WTC11 (cell line): ENCODE data around the gene L3HYPDH. TPM values are rescaled to one million over a fixed set of nuclear protein-coding genes. Genes with fewer than 3 reads are reported as not detected.

Source experiments
- CREB1 ChIP-seq: sonication (generic); formaldehyde crosslinking; IDR thresholded peaks from 2 replicates; pipeline ENCODE4 v1.8.0; 2023; ENCODE audit warnings: mild to moderate bottlenecking, missing genetic modification reagents
- E2F1 ChIP-seq: sonication (generic); formaldehyde crosslinking; IDR thresholded peaks from 2 replicates; pipeline ENCODE4 v1.8.0; 2022; ENCODE audit warnings: mild to moderate bottlenecking, missing genetic modification reagents
- ETV6 ChIP-seq: sonication (generic); formaldehyde crosslinking; IDR thresholded peaks from 2 replicates; pipeline ENCODE4 v1.8.1; 2022; ENCODE audit warnings: mild to moderate bottlenecking, missing genetic modification reagents
- FOXK1 ChIP-seq: sonication (generic); formaldehyde crosslinking; IDR thresholded peaks from 2 replicates; pipeline ENCODE4 v1.8.0; 2022; ENCODE audit warnings: mild to moderate bottlenecking, moderate library complexity, missing genetic modification reagents
- FOXP1 ChIP-seq: sonication (generic); formaldehyde crosslinking; IDR thresholded peaks from 2 replicates; pipeline ENCODE4 v1.8.0; 2022; ENCODE audit warnings: missing genetic modification reagents, mild to moderate bottlenecking, moderate library complexity, borderline replicate concordance
- HMGA2 ChIP-seq: fragments of 250-450 bp; sonication (Bioruptor Pico); IDR thresholded peaks from 2 replicates; pipeline ENCODE4 v1.4.0; 2021; ENCODE audit warnings: mild to moderate bottlenecking, moderate library complexity
- IRF2 ChIP-seq: sonication (generic); formaldehyde crosslinking; IDR thresholded peaks from 2 replicates; pipeline ENCODE4 v1.8.0; 2022; ENCODE audit warnings: low read depth, missing genetic modification reagents, borderline replicate concordance
- MYBL2 ChIP-seq: sonication (generic); formaldehyde crosslinking; IDR thresholded peaks from 2 replicates; pipeline ENCODE4 v1.8.1; 2023; ENCODE audit warnings: mild to moderate bottlenecking, moderate library complexity, missing genetic modification reagents
- NFATC4 ChIP-seq: fragments of 250-450 bp; sonication (Bioruptor Pico); IDR thresholded peaks from 2 replicates; pipeline ENCODE4 v1.9.0; 2021; ENCODE audit warnings: mild to moderate bottlenecking
- NFYB ChIP-seq: sonication (generic); formaldehyde crosslinking; conservative IDR thresholded peaks from 2 replicates; pipeline ENCODE4 v1.8.0; 2022; ENCODE audit warnings: low read depth, missing genetic modification reagents
- NR1H2 ChIP-seq: sonication (generic); formaldehyde crosslinking; IDR thresholded peaks from 2 replicates; pipeline ENCODE4 v1.9.0; 2021; ENCODE audit warnings: mild to moderate bottlenecking, moderate library complexity, missing genetic modification reagents
- NR2C2 ChIP-seq: sonication (generic); formaldehyde crosslinking; IDR thresholded peaks from 2 replicates; pipeline ENCODE4 v1.8.0; 2022; ENCODE audit warnings: mild to moderate bottlenecking, missing genetic modification reagents
- NR3C1 ChIP-seq: sonication (generic); formaldehyde crosslinking; conservative IDR thresholded peaks from 2 replicates; pipeline ENCODE4 v1.8.1; 2023; ENCODE audit warnings: low read depth, mild to moderate bottlenecking, missing genetic modification reagents
- RORB ChIP-seq: fragments of 250-450 bp; sonication (Bioruptor Pico); IDR thresholded peaks from 2 replicates; pipeline ENCODE4 v1.9.0; 2021; ENCODE audit warnings: mild to moderate bottlenecking
- SMAD3 ChIP-seq: sonication (generic); formaldehyde crosslinking; IDR thresholded peaks from 2 replicates; pipeline ENCODE4 v1.8.0; 2022; ENCODE audit warnings: missing genetic modification reagents, mild to moderate bottlenecking, borderline replicate concordance
- SOX15 ChIP-seq: fragments of 250-450 bp; sonication (Bioruptor Pico); IDR thresholded peaks from 2 replicates; pipeline ENCODE4 v1.9.0; 2021; ENCODE audit warnings: mild to moderate bottlenecking
- SP1 ChIP-seq: sonication (generic); formaldehyde crosslinking; conservative IDR thresholded peaks from 2 replicates; pipeline ENCODE4 v1.8.1; 2022; ENCODE audit warnings: missing genetic modification reagents
- TEAD1 ChIP-seq: sonication (generic); formaldehyde crosslinking; IDR thresholded peaks from 2 replicates; pipeline ENCODE4 v1.8.0; 2022; ENCODE audit warnings: mild to moderate bottlenecking, missing genetic modification reagents
- TP53 ChIP-seq: sonication (generic); formaldehyde crosslinking; IDR thresholded peaks from 2 replicates; pipeline ENCODE4 v1.8.1; 2023; ENCODE audit warnings: mild to moderate bottlenecking, missing genetic modification reagents
- ZBTB21 ChIP-seq: sonication (generic); formaldehyde crosslinking; IDR thresholded peaks from 2 replicates; pipeline ENCODE4 v1.8.1; 2023; ENCODE audit warnings: mild to moderate bottlenecking, missing genetic modification reagents, borderline replicate concordance
- ZNF121 ChIP-seq: sonication (generic); formaldehyde crosslinking; IDR thresholded peaks from 2 replicates; pipeline ENCODE4 v1.8.0; 2023; ENCODE audit warnings: missing genetic modification reagents
- ZNF396 ChIP-seq: fragments of 250-450 bp; sonication (Bioruptor Pico); IDR thresholded peaks from 2 replicates; pipeline ENCODE4 v1.8.0; 2021; ENCODE audit warnings: mild to moderate bottlenecking, moderate library complexity, borderline replicate concordance
- ZNF671 ChIP-seq: fragments of 250-450 bp; sonication (Bioruptor Pico); IDR thresholded peaks from 2 replicates; pipeline ENCODE4 v1.8.0; 2021; ENCODE audit warnings: mild to moderate bottlenecking
- total RNA-seq: library from RNA; stranded (reverse); gene quantifications from 3 replicates; pipeline ENCODE4 v1.2.3, GENCODE V29; 2021
- TF ChIP-seq, protein P1 (sequence below): sonication (generic); formaldehyde crosslinking; IDR thresholded peaks from 2 replicates; pipeline ENCODE4 v1.8.1; 2023; ENCODE audit warnings: mild to moderate bottlenecking, missing genetic modification reagents
- TF ChIP-seq, protein P2 (sequence below): fragments of 250-450 bp; sonication (Bioruptor Pico); IDR thresholded peaks from 2 replicates; pipeline ENCODE4 v1.8.0; 2021; ENCODE audit warnings: mild to moderate bottlenecking
- TF ChIP-seq, protein P3 (sequence below): sonication (generic); formaldehyde crosslinking; conservative IDR thresholded peaks from 2 replicates; pipeline ENCODE4 v1.8.1; 2023; ENCODE audit warnings: mild to moderate bottlenecking, low read depth, missing genetic modification reagents, moderate library complexity
- TF ChIP-seq, protein P4 (sequence below): fragments of 200-600 bp; IDR thresholded peaks from 2 replicates; pipeline ENCODE4 v1.8.0; 2022; ENCODE audit warnings: antibody characterized with exemption
- TF ChIP-seq, protein P5 (sequence below): sonication (generic); formaldehyde crosslinking; IDR thresholded peaks from 2 replicates; pipeline ENCODE4 v1.8.1; 2023; ENCODE audit warnings: mild to moderate bottlenecking, missing genetic modification reagents, moderate library complexity
- TF ChIP-seq, protein P6 (sequence below): sonication (generic); formaldehyde crosslinking; IDR thresholded peaks from 2 replicates; pipeline ENCODE4 v1.8.0; 2022; ENCODE audit warnings: mild to moderate bottlenecking, missing genetic modification reagents

Gene L3HYPDH
- total RNA-seq, 1 experiment from 2014 or later = 17.5 TPM

DNA sequence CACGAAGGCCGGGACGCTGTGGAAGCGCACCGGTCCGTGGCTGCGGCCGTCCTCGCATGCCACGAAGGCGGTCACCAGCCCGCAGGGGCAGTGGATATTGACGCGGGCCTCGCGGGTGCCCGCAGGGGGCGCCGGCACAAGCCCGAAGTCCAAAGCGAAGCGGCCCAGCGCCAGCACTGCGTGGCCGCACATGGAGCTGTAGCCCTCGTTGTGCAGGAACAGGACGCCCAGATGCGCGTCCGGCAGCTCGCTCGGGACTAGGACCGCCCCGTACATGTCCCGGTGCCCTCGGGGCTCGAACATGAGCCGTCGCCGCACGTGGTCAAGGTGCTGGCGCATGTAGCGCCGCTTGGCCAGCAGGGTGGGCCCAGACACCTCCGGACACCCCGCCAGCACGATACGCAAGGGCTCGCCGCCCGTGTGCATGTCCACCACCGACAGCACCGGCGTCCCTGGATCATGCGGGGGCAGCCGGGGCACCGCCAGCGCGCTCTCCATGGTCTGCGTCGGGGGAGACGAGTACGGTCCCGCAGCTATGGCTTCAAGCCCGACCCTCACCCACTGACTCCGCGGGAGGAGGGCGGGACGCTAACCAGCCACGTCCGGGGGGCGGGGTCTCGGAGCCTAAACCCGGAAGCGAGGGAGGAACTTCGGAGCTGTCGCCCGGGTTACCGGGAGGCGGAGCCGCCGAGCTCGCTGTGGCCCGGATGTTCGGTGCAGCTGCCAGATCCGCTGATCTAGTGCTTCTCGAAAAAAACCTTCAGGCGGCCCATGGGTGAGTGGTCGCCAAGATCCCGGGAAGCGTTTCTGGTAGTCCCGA is at the start of gene L3HYPDH, which contains the start of gene JKAMP (continued):
- TF ChIP-seq NFYB (no peak), NR1H2 (CRISPR knock-in tag) (no peak), SP1 (peak; percentile 94), IRF2 (CRISPR knock-in tag) (peak; percentile 58; the same call in 1 of the 2 replicates), HMGA2 (no peak), ZNF671 (CRISPR knock-in tag) (no peak), TP53 (CRISPR knock-in tag) (peak; percentile 82; the same call in 1 of the 2 replicates), ETV6 (CRISPR knock-in tag) (peak; percentile 97), TEAD1 (no peak), ZNF121 (0 out of 2 replicates have a peak, but pooled peaks have one; percentile 49), FOXP1 (CRISPR knock-in tag) (peak; percentile 98), ZNF396 (CRISPR knock-in tag) (no peak), MYBL2 (CRISPR knock-in tag) (peak; percentile 88; the same call in 1 of the 2 replicates), NR2C2 (CRISPR knock-in tag) (no peak; the same call in 1 of the 2 replicates), CREB1 (CRISPR knock-in tag) (peak; percentile 83), NR3C1 (CRISPR knock-in tag) (no peak), FOXK1 (CRISPR knock-in tag) (peak; percentile 89), E2F1 (CRISPR knock-in tag) (peak; percentile 87), SMAD3 (CRISPR knock-in tag) (peak; percentile 18), NFATC4 (CRISPR knock-in tag) (no peak), ZBTB21 (CRISPR knock-in tag) (peak; percentile 75), RORB (no peak), SOX15 (no peak)
- TF ChIP-seq, protein P1, sequence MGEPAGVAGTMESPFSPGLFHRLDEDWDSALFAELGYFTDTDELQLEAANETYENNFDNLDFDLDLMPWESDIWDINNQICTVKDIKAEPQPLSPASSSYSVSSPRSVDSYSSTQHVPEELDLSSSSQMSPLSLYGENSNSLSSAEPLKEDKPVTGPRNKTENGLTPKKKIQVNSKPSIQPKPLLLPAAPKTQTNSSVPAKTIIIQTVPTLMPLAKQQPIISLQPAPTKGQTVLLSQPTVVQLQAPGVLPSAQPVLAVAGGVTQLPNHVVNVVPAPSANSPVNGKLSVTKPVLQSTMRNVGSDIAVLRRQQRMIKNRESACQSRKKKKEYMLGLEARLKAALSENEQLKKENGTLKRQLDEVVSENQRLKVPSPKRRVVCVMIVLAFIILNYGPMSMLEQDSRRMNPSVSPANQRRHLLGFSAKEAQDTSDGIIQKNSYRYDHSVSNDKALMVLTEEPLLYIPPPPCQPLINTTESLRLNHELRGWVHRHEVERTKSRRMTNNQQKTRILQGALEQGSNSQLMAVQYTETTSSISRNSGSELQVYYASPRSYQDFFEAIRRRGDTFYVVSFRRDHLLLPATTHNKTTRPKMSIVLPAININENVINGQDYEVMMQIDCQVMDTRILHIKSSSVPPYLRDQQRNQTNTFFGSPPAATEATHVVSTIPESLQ (CRISPR knock-in tag) = no peak
- TF ChIP-seq, protein P2, sequence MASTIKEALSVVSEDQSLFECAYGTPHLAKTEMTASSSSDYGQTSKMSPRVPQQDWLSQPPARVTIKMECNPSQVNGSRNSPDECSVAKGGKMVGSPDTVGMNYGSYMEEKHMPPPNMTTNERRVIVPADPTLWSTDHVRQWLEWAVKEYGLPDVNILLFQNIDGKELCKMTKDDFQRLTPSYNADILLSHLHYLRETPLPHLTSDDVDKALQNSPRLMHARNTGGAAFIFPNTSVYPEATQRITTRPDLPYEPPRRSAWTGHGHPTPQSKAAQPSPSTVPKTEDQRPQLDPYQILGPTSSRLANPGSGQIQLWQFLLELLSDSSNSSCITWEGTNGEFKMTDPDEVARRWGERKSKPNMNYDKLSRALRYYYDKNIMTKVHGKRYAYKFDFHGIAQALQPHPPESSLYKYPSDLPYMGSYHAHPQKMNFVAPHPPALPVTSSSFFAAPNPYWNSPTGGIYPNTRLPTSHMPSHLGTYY (CRISPR knock-in tag) = no peak
- TF ChIP-seq, protein P3, sequence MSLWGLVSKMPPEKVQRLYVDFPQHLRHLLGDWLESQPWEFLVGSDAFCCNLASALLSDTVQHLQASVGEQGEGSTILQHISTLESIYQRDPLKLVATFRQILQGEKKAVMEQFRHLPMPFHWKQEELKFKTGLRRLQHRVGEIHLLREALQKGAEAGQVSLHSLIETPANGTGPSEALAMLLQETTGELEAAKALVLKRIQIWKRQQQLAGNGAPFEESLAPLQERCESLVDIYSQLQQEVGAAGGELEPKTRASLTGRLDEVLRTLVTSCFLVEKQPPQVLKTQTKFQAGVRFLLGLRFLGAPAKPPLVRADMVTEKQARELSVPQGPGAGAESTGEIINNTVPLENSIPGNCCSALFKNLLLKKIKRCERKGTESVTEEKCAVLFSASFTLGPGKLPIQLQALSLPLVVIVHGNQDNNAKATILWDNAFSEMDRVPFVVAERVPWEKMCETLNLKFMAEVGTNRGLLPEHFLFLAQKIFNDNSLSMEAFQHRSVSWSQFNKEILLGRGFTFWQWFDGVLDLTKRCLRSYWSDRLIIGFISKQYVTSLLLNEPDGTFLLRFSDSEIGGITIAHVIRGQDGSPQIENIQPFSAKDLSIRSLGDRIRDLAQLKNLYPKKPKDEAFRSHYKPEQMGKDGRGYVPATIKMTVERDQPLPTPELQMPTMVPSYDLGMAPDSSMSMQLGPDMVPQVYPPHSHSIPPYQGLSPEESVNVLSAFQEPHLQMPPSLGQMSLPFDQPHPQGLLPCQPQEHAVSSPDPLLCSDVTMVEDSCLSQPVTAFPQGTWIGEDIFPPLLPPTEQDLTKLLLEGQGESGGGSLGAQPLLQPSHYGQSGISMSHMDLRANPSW = no peak
- TF ChIP-seq, protein P4, sequence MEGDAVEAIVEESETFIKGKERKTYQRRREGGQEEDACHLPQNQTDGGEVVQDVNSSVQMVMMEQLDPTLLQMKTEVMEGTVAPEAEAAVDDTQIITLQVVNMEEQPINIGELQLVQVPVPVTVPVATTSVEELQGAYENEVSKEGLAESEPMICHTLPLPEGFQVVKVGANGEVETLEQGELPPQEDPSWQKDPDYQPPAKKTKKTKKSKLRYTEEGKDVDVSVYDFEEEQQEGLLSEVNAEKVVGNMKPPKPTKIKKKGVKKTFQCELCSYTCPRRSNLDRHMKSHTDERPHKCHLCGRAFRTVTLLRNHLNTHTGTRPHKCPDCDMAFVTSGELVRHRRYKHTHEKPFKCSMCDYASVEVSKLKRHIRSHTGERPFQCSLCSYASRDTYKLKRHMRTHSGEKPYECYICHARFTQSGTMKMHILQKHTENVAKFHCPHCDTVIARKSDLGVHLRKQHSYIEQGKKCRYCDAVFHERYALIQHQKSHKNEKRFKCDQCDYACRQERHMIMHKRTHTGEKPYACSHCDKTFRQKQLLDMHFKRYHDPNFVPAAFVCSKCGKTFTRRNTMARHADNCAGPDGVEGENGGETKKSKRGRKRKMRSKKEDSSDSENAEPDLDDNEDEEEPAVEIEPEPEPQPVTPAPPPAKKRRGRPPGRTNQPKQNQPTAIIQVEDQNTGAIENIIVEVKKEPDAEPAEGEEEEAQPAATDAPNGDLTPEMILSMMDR = no peak
- TF ChIP-seq, protein P5, sequence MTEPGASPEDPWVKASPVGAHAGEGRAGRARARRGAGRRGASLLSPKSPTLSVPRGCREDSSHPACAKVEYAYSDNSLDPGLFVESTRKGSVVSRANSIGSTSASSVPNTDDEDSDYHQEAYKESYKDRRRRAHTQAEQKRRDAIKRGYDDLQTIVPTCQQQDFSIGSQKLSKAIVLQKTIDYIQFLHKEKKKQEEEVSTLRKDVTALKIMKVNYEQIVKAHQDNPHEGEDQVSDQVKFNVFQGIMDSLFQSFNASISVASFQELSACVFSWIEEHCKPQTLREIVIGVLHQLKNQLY (CRISPR knock-in tag) = no peak
- TF ChIP-seq, protein P6, sequence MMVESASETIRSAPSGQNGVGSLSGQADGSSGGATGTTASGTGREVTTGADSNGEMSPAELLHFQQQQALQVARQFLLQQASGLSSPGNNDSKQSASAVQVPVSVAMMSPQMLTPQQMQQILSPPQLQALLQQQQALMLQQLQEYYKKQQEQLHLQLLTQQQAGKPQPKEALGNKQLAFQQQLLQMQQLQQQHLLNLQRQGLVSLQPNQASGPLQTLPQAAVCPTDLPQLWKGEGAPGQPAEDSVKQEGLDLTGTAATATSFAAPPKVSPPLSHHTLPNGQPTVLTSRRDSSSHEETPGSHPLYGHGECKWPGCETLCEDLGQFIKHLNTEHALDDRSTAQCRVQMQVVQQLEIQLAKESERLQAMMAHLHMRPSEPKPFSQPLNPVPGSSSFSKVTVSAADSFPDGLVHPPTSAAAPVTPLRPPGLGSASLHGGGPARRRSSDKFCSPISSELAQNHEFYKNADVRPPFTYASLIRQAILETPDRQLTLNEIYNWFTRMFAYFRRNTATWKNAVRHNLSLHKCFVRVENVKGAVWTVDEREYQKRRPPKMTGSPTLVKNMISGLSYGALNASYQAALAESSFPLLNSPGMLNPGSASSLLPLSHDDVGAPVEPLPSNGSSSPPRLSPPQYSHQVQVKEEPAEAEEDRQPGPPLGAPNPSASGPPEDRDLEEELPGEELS = peak; percentile 95
